K562 (cell line): Measurements from ENCODE around the gene UBE2U. TPM values are rescaled to one million over a fixed set of nuclear protein-coding genes. Genes with fewer than 3 reads are reported as not detected.
"Not testable (repeated sequence)": the region's sequence is repeated elsewhere in the genome, so short reads cannot be mapped to it uniquely, and the experiment has no call there.

Experiments
- ATAC-seq: fragments of 200-7000 bp; cut with Tn5 transposase; 3 replicates; pipeline ENCODE4 v1.9.1; 2020; ENCODE audit warnings: moderate library complexity
- BruUV-seq: library from RNA; stranded (reverse); fragments of 400-500 nt; replicated peaks from 2 replicates; lab custom pipeline; 2021; lab: Mats Ljungman, UMichigan
- CTCF ChIA-PET: fragments of 300-600 bp; formaldehyde crosslinking; extraction: SDS; loops from one replicate; lab custom pipeline; 2021; ENCODE audit warnings: low intra/inter-chr PET ratio; lab: Yijun Ruan, JAX
- POLR2A ChIA-PET: fragments of 300-600, 350-650 bp; sonication (Branson Sonifier 250); formaldehyde crosslinking; extraction: SDS; loops from one replicate; lab custom pipeline; 2021; ENCODE audit warnings: antibody characterized with exemption, inconsistent platforms; lab: Yijun Ruan, JAX
- DNase-seq, 4 experiments: peaks; one replicate each; pipeline versions ENCODE4 v3.0.0 to v3.0.0-alpha.2; 2011 to 2018; ENCODE audit warnings: low spot score in 3 of 4, mixed read lengths in 3 of 4; ENCODE audit errors: extremely low read depth in 1 of 4
- FAIRE-seq: peaks from 2 replicates; lab custom pipeline; 2011; peaks lifted over from hg19 to GRCh38; lab: Jason Lieb, UNC
- H2AFZ ChIP-seq: 2 replicates; pipeline ENCODE4 v1.6.0; 2011; ENCODE audit warnings: low read depth, low read length, control low read depth, inconsistent platforms
- H3K27ac ChIP-seq: fragments of 200-600 bp; 3 replicates; pipeline ENCODE4 v1.8.0; 2011; ENCODE audit warnings: low read depth, mild to moderate bottlenecking, control low read depth, inconsistent platforms, low read length, moderate library complexity, mixed read lengths; ENCODE audit errors: extremely low read depth
- H3K27me3 ChIP-seq, 2 experiments: fragments of 300-600 bp in 1 of 2; 2 replicates in 1 of 2; 3 replicates in 1 of 2; pipeline versions ENCODE4 v1.6.0 to v1.8.0; 2011; ENCODE audit warnings: inconsistent platforms in 2 of 2, low read length in 2 of 2, mild to moderate bottlenecking in 1 of 2, mixed read lengths in 1 of 2, moderate library complexity in 1 of 2; ENCODE audit not compliant: control insufficient read depth in 2 of 2, insufficient read depth in 2 of 2
- H3K36me3 ChIP-seq: fragments of 300-600 bp; 3 replicates; pipeline ENCODE4 v1.8.0; 2011; ENCODE audit warnings: mild to moderate bottlenecking, low read length, inconsistent platforms; ENCODE audit not compliant: control insufficient read depth, insufficient read depth
- H3K4me1 ChIP-seq, 2 experiments: fragments of 200-600 bp in 1 of 2; replicated peaks in 1 of 2; 2 replicates in 1 of 2; 3 replicates in 1 of 2; pipeline versions ENCODE4 v1.5.1 to v1.8.0; 2011; ENCODE audit warnings: inconsistent platforms in 2 of 2, low read length in 2 of 2, mild to moderate bottlenecking in 1 of 2, mixed read lengths in 1 of 2, moderate library complexity in 1 of 2; ENCODE audit not compliant: control insufficient read depth in 2 of 2, insufficient read depth in 2 of 2
- H3K4me2 ChIP-seq: 2 replicates; pipeline ENCODE4 v1.6.1; 2011; ENCODE audit warnings: low read length, control low read depth, inconsistent platforms, mixed read lengths; ENCODE audit not compliant: insufficient read depth
- H3K4me3 ChIP-seq: fragments of 200-600 bp; sonication (generic), shearing (Covaris generic); 2 replicates; pipeline ENCODE4 v1.5.1; 2016; ENCODE audit warnings: control low read depth, inconsistent platforms
- H3K79me2 ChIP-seq: fragments of 200-600 bp; 3 replicates; pipeline ENCODE4 v1.8.0; 2011; ENCODE audit warnings: low read length, inconsistent platforms; ENCODE audit not compliant: control insufficient read depth, insufficient read depth
- H3K9ac ChIP-seq, 2 experiments: 2 replicates each; pipeline versions ENCODE4 v1.6.0 to v1.6.1; 2011; ENCODE audit warnings: low read depth in 2 of 2, low read length in 2 of 2, control low read depth in 1 of 2, inconsistent platforms in 1 of 2, mild to moderate bottlenecking in 1 of 2, mixed read lengths in 1 of 2; ENCODE audit not compliant: insufficient read depth in 1 of 2
- H3K9me1 ChIP-seq: one replicate; pipeline ENCODE4 v1.6.0; 2011; ENCODE audit warnings: inconsistent platforms, mild to moderate bottlenecking, low read length, moderate library complexity; ENCODE audit not compliant: control insufficient read depth, insufficient read depth
- H3K9me3 ChIP-seq: replicated peaks from 2 replicates; pipeline ENCODE4 v1.5.1; 2011; ENCODE audit warnings: low read depth, low read length, inconsistent platforms; ENCODE audit not compliant: control insufficient read depth, insufficient read depth
- H4K20me1 ChIP-seq: replicated peaks from 2 replicates; pipeline ENCODE4 v1.6.1; 2011; ENCODE audit warnings: low read length, inconsistent platforms, mixed read lengths; ENCODE audit not compliant: control insufficient read depth, insufficient read depth
- ZNF146 ChIP-seq: IDR thresholded peaks from one replicate; pipeline ENCODE4 v1.6.1; 2018; ENCODE audit warnings: missing compliant biosample characterization; ENCODE audit not compliant: unreplicated experiment
- WGBS: fragments of 100-300 bp; shearing (Covaris generic); methylation state at CpG from one replicate; pipeline ENCODE4 v1.1.6; 2016; ENCODE audit warnings: low coverage, mixed read lengths; ENCODE audit not compliant: insufficient coverage; ENCODE audit errors: missing lambda C conversion rate; 5-methylcytosine and 5-hydroxymethylcytosine counted together
- in situ Hi-C: fragments of 300-500 bp; cut with MboI; formaldehyde crosslinking; loops from 4 replicates; pipeline ENCODE4 v1.15.0; 2018; ENCODE audit warnings: inconsistent platforms, mixed read lengths
- intact Hi-C: fragments of 100-400 bp; cut with micrococcal nuclease; formaldehyde crosslinking; loops from 2 replicates; pipeline ENCODE4 v1.14.2; 2022
- polyA plus RNA-seq, 8 experiments: library from polyadenylated mRNA; depleted of rRNA in 4 of 8; stranded (reverse) in 5 of 8; unstranded in 3 of 8; fragments of >200 nt; fragmentation: Nextera tagmentation in 2 of 8; fragmentation: Illumina TruSeq in 1 of 8; extraction: Ambion mirVana in 2 of 8; extraction: Trizol in 1 of 8; gene quantifications; 2 replicates each; pipeline versions ENCODE4 v1.2.1 to v1.2.3, GENCODE V29; 2011 to 2014; ENCODE audit warnings: inconsistent platforms in 1 of 8, missing spikeins in 1 of 8
- total RNA-seq, 7 experiments: library from RNA; depleted of rRNA in 6 of 7; stranded (reverse); fragments of >200 nt in 6 of 7; fragmentation: Illumina TruSeq in 2 of 7; extraction: Trizol in 2 of 7; gene quantifications; 2 replicates each; pipeline versions ENCODE4 v1.2.1 to v1.2.3, GENCODE V29; 2011 to 2021; ENCODE audit warnings: low replicate concordance in 1 of 7

The UBE2U gene
- total and polyA plus RNA-seq, 9 of the 15 experiments (the other 6 are each of a cell fraction or from before 2014, with no cell fraction given): not detected

DNA sequence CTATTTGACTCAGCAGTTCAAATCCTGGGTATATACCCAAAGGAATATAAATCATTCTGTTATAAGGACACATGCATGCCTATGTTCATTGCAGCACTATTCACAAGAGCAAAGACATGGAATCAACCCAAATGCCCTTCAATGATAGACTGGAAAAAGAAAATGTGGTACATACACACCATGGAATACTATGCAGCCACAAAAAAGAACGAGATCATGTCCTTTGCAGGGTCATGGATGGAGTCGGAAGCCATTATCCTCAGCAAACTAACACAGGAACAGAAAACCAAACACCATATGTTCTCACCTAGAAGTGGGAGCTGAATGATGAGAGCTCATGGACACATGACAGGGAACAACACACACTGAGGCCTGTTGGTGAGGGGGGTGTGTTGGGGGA is 53.8 kb downstream of the UBE2U start:
- H3K9ac ChIP-seq, H3K4me3 ChIP-seq, H2AFZ ChIP-seq, ATAC-seq, DNase-seq, H3K79me2 ChIP-seq, H4K20me1 ChIP-seq, H3K4me2 ChIP-seq, BruUV-seq, FAIRE-seq, H3K9me3 ChIP-seq, H3K36me3 ChIP-seq, H3K4me1 ChIP-seq, intact Hi-C loops, H3K9me1 ChIP-seq, H3K27ac ChIP-seq, CTCF ChIA-PET, H3K27me3 ChIP-seq: not testable (repeated sequence)
- POLR2A ChIA-PET: interaction anchor here (0.6 kb wide), 1 partner anchor 1731 kb away, joined by 3 read pairs; no protein-coding TSS in a partner anchor
- WGBS: 0% methylated on average over 2 of the region's 2 CpGs
- TF ChIP-seq ZNF146: peak; percentile 14
- in situ Hi-C loops: loop anchor here (25.0 kb wide), 1 partner anchor 780 kb away; no protein-coding TSS in a partner anchor

GRCh38 chr1:64258444-64258843 is 55.0 kb downstream of the UBE2U start:
- in situ Hi-C loops: loop anchor here (25.0 kb wide), 1 partner anchor 779 kb away; no protein-coding TSS in a partner anchor
- H3K9ac ChIP-seq, H2AFZ ChIP-seq, BruUV-seq, H3K4me1 ChIP-seq, POLR2A ChIA-PET, H3K4me2 ChIP-seq, H3K36me3 ChIP-seq, H3K9me3 ChIP-seq, H4K20me1 ChIP-seq, FAIRE-seq, CTCF ChIA-PET, DNase-seq, ATAC-seq, H3K9me1 ChIP-seq, H3K79me2 ChIP-seq, H3K4me3 ChIP-seq, intact Hi-C loops, H3K27ac ChIP-seq, H3K27me3 ChIP-seq: not testable (repeated sequence)
- WGBS: 28% methylated on average over 2 of the region's 2 CpGs
